GM18498 (cell line): Measurements from ENCODE around the gene PDK4.

Source experiments
- ATAC-seq: cut with Tn5 transposase; IDR thresholded peaks from one replicate; pipeline ENCODE4 v1.9.1; 2021; ENCODE audit warnings: mild to moderate bottlenecking, moderate library complexity; ENCODE audit not compliant: unreplicated experiment

Gene PDK4

DNA sequence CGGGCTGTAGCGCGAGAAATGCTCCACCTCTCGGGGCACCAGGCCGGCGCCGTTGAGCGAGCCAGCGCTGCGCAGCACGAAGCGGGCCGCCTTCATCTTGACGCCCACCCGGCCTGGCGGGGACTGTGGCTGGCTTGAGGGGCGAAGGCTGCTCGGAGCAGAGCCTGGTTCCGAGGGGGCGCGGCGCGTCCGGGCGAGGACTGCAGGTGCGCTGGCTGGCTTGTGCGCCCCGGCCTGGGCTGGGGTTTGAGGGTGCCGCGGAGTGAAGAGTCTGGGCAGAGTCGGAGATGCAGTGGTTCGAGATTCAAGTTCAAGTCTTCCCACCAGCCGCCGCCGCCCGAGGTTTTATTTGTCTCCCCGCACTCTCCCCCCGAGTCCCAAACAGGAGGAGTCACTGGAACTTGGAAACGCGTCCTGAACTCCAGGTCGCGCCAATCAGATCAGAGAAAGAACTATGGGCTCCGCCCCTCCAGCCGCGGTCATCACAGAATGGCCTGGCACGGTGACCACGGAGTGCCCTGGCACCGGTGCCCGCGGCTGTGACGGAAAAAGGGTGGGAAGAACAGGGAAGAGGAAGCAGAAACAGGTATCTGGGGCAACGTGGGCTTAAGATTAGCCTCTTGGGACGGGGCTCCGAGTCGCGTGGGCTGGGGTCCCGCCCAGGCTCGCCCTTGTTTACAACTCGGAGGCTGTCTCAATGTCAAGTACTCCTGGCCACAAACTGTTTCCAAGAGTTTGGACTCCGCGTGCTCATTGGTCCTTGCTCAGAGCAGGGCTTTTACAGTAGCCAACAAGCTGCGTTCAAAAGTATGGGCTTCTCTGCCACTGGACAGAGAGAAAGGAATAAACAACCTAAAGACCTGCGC, at the start of gene PDK4:
Gene PDK4, minus strand, starts transcription at position 319 of the 866 bp plus-strand sequence. Its CDS starts 223 bp downstream, at position 96.
- ATAC-seq = peak; percentile 57

GRCh38 chr7:95642173-95642572, 45.9 kb upstream of the PDK4 start:
- no peak for ATAC-seq

DNA sequence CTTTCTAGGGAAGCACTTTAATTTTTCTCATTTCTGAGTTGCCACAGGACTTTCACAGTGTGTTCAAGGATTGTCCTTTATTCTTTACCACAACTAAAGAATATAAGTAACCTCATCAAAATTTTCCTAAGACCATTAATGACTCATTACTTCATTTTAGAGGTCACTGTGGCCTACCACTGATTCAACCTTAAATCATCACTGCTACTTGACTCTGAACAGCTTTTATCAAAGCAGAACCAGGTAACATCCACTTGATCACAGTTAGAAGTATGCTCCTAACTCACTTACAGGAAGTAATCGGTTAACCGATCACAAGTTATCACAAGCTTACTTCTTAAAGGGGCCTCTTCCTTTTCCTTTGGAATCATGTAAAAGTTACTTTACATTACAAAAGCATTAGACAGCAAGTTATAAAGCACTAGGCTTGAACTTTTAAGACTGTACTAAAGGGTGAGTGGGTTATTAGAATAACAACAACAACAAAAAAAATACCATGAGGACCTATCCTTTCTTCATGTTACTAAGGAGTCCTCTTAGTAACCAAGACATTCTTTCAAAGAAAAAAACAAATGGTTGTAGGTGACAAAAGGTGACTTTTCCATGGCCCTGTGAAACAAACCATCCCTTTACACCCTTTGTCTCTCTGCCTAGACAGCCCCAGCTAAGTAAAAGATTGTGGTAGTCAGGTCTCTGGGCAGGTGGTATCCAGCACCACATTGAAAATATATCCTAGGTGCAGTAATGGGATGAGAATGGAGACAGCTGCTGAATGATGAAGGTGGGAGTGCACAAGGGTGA, 40.0 kb upstream of the PDK4 start:
- no peak for ATAC-seq

DNA sequence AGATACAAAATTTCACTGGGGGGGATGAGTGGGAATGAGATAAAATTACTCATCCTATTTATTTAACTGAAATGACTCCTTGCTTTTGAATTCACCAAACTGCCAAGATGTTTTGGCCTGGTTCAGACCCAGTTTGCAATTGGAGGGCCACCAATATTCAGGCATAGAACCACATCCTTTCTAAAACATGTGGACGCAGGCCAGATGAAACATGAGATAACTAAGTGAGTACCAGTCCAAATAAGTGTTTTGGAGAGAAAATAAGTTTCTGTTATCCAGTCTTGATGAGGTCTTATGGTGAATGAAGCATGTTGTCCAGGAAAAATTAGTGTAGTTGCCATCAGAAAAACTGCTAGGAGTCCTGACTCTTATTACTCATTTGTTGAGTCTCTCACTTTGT, 36.3 kb upstream of the PDK4 start:
- ATAC-seq = no peak

DNA sequence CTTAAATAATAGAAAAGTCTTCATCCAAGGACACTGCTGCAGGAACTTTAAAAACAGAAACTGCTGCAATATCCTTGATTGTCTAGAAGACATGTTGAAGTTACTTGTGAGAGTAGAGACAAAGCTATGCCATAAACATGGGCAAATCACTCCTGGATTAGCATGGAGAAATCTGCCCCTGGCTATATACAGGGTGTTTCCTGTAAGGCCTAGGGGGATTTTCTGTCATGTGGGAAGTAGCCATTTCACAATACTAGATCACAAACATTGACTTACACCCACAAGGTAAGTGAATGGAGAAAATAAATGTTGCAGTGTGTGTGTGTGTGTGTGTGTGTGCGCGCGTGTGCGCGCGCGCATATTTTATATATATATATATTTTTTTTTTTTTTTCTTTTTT, 35.2 kb upstream of the PDK4 start:
- ATAC-seq = no peak

- ATAC-seq = no peak
These were observed 34.6 kb upstream of the PDK4 start for GRCh38 chr7:95630702-95631458.

DNA sequence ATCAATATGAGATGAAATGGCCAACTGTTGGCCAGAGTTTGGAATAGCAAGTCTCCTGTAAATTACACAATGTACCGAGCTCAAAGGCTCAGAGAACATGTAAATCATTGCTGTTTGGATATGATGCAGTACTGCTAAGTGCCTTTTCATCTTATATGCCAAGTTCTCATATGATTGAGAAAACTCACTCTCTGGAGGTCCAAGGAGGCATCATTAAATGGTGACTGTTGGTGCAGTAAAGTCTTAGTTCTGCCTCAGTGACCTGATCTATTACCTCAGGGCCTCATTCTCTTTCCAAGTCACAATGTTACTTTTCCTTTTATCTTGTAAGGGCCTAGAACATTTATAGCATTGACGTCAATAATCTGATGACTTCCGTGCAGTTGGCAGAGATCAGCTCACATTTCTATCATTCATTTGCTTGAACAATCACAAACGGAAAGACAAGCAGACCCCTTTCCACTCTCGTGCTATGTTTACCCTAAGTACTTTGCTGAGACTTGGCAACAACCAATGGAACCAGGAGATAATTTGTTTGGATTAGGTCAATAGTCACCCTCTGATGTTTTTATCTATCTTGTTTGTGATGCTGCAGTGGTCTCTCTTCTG, 32.6 kb upstream of the PDK4 start:
- no peak for ATAC-seq

DNA sequence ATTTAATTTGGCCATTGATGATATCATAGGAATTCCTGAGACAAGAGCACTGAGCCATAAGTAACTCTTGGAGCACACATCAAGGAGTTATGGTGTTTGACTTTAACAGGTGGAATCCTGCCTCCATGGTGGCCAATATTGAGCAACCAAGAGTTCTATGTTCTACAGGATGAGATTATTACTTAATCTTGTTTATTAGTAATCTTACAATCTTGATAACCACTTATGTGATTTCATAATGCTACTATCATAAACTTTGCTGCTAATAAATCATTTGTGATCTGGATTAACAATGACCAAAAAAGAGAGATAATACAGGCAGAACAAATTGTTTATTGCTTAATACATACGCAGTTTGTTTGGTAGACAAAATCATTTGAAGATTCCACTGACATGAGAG, 27.5 kb upstream of the PDK4 start:
- no peak for ATAC-seq

GRCh38 chr7:95622859-95623258, 26.5 kb upstream of the PDK4 start:
- ATAC-seq = no peak

- no peak for ATAC-seq
These were observed 25.8 kb upstream of the PDK4 start for GRCh38 chr7:95622001-95622549.

- ATAC-seq = no peak
These were observed 25.1 kb upstream of the PDK4 start for GRCh38 chr7:95621404-95621803.

- ATAC-seq = no peak
These were observed 24.3 kb upstream of the PDK4 start for GRCh38 chr7:95620631-95621030.

- no peak for ATAC-seq
These were observed 23.6 kb upstream of the PDK4 start for GRCh38 chr7:95619921-95620320.

DNA sequence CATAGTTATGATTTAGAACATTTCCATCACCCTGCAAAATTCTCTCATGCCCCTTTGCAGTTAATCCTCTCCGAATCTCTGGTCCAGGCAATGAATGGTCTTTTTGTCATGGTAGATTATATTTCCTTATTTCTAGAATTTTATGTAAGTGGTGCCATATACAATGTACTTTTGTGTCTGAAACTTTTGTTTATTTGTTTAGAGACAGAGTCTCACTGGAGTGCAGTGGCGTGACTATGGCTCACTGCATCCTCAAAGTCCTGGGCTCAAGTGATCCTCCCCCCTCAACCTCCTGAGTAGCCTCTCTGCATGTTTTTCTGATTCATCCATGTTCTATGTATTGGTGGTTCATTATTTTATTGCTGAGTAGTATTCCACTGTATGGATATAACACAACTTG, 23.2 kb upstream of the PDK4 start:
- ATAC-seq = no peak

DNA sequence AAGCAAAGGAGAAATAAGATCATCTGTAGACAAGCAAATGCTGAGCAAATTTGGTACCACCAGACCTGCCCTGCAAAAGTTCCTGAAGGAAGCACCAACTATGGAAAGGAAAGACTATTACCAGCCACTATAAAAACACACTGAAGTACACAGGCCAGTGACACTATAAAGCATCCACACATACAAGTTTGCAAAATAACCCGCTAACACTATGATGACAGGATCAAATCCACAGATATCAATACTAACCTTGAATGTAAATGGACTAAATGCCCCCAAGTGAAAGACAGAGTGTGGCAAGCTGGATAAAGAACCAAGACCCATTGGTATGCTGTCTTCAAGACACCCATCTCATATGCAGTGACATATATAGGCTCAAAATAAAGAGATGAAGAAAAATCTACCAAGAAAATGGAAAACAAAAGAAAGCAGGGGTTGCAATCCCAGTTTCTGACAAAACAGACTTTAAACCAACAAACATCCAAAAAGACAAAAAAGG, 18.2 kb upstream of the PDK4 start:
- ATAC-seq = no peak

DNA sequence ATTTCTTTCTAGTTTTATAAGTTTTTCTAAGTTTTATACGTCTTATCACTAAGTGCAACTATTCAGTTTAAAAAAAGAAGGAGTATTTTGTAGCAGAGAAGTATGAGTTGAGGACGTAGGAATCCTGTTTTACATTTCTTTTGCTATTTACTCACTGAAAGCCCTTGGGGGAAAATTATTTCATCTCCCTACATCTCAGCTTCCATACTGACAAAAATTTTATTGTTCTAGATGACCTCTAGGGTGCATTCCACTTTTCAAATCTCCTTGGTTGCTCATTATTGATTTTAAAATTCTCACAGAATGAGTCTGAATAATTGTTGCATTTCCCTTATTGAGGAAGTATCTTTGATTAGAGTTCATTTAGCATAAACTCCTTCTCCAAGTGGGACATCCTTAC, 14.9 kb upstream of the PDK4 start:
- ATAC-seq = no peak

- ATAC-seq = no peak
These were observed 13.1 kb upstream of the PDK4 start for GRCh38 chr7:95609277-95609971.

DNA sequence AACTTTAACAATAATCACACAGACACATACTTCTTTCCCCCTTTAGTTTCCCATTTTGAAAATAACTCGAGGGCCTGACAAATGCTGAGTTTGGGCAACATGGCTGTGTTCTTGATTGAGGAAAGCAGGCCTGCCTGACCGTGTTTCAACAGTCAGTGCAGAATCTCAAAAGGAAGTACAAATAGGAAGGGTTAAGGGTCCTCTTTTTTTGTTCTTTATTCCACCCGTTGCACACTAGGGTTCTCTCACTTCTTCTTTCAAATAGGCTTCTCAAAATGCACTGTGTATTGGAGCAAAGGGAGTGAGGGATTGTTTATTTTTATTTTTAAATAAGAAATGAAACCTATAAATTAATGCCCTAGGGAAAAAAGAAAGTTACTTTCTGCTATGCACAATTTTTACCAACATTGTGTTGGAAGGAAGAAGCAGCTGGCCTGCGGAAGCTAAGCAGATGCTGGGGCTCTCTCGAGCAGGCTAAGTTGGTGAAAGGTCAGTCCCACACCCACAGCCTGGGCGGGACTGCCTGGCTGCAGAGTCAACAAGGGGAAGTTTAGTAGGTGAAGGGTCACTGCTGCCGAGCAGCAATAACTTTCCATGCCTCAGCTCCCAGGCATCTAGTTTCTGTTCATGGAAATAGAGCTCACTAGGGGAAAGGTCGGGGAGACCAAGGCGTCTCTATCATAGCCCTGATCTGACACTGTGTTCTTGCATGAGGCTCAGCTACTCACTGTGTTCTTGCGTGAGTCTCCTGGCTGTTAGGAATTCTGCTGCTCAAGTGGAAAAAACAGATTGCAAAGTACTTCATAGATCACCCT, 12.2 kb upstream of the PDK4 start:
- ATAC-seq = peak; percentile 99

DNA sequence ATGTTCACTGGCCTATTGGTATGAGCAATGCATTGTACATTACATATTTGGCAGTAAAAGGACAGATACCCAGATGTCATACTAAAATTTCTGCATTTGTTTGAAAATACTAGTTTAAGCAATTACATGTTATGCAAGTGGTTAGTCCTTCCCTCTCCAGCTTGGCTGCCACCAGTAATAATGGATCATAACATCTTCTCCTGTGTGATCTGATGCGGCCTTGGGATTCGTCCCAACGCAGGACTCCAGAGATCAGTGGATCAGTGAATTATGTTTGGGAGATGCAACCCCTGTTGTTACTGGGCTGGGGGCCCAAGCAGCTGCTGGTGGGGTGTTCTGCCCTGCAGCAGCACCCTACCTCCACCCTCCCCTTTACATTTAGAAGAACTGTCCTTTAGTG, 11.2 kb upstream of the PDK4 start:
- ATAC-seq = no peak
